H1 (cell line): ENCODE results near the gene OR5F1. TPM values are rescaled to one million over a fixed set of nuclear protein-coding genes. Genes with fewer than 3 reads are reported as not detected.

Experiments used
- CTCF ChIA-PET: fragments of 300-600 bp; sonication (Branson Sonifier 250); formaldehyde crosslinking; loops from one replicate; lab custom pipeline; 2021; ENCODE audit not compliant: partially characterized antibody; lab: Charles Lee
- POLR2A ChIA-PET: fragments of 300-600 bp; sonication (Branson Sonifier 250); formaldehyde crosslinking; loops from one replicate; lab custom pipeline; 2021; ENCODE audit warnings: inconsistent platforms; ENCODE audit not compliant: partially characterized antibody; lab: Charles Lee
- DNase-seq, 2 experiments: peaks; one replicate each; pipeline versions ENCODE4 v3.0.0 to v3.0.0-alpha.2; 2010 to 2022; ENCODE audit warnings: low spot score in 2 of 2, low read depth in 1 of 2, mixed read lengths in 1 of 2
- FAIRE-seq: peaks from 2 replicates; lab custom pipeline; 2011; peaks lifted over from hg19 to GRCh38; lab: Jason Lieb, UNC
- H2AFZ ChIP-seq: 2 replicates; pipeline ENCODE4 v1.8.1; 2012; ENCODE audit warnings: low read length, inconsistent platforms
- H2AK5ac ChIP-seq: 2 replicates; pipeline ENCODE4 v1.6.1; 2013; ENCODE audit warnings: low read depth, low read length
- H2BK120ac ChIP-seq: replicated peaks from 2 replicates; pipeline ENCODE3; 2013; ENCODE audit warnings: low read depth, low read length, inconsistent platforms
- H2BK12ac ChIP-seq: 2 replicates; pipeline ENCODE4 v1.6.1; 2013; ENCODE audit warnings: low read depth, low read length
- H2BK15ac ChIP-seq: 2 replicates; pipeline ENCODE4 v1.6.1; 2013; ENCODE audit warnings: low read length
- H2BK20ac ChIP-seq: 2 replicates; pipeline ENCODE4 v1.6.1; 2013; ENCODE audit warnings: low read length
- H2BK5ac ChIP-seq: 2 replicates; pipeline ENCODE4 v1.6.1; 2013; ENCODE audit warnings: low read depth, low read length
- H3K14ac ChIP-seq: 2 replicates; pipeline ENCODE4 v1.6.1; 2013; ENCODE audit warnings: inconsistent platforms; ENCODE audit not compliant: insufficient read length
- H3K18ac ChIP-seq: 2 replicates; pipeline ENCODE4 v1.6.1; 2013; ENCODE audit warnings: low read length; ENCODE audit errors: extremely low read depth
- H3K23ac ChIP-seq: 2 replicates; pipeline ENCODE4 v1.6.1; 2013; ENCODE audit warnings: inconsistent platforms; ENCODE audit not compliant: insufficient read length
- H3K23me2 ChIP-seq: 2 replicates; pipeline ENCODE4 v1.6.1; 2013; ENCODE audit warnings: low read depth, low read length
- H3K27ac ChIP-seq: 2 replicates; pipeline ENCODE4 v1.6.1; 2011; ENCODE audit warnings: low read depth, low read length, inconsistent platforms
- H3K27me3 ChIP-seq, 4 experiments: replicated peaks in 1 of 4; 1 replicate in 1 of 4; 2 replicates in 3 of 4; pipeline versions ENCODE4 v1.6.1 to v1.8.1; 2011 to 2013; ENCODE audit warnings: low read length in 3 of 4, mild to moderate bottlenecking in 3 of 4, inconsistent platforms in 2 of 4, mixed read lengths in 2 of 4, moderate library complexity in 1 of 4; ENCODE audit not compliant: control insufficient read depth in 3 of 4, insufficient read depth in 3 of 4; ENCODE audit errors: extremely low read depth in 1 of 4
- H3K36me3 ChIP-seq, 4 experiments: 2 replicates each; pipeline versions ENCODE4 v1.6.1 to v1.8.1; 2011 to 2013; ENCODE audit warnings: mild to moderate bottlenecking in 4 of 4, low read length in 3 of 4, moderate library complexity in 2 of 4, control low read depth in 1 of 4, inconsistent platforms in 1 of 4; ENCODE audit not compliant: insufficient read depth in 4 of 4, control insufficient read depth in 2 of 4
- H3K4ac ChIP-seq: replicated peaks from 2 replicates; pipeline ENCODE3; 2013; ENCODE audit warnings: low read length, low read depth, mixed read lengths, inconsistent platforms; ENCODE audit not compliant: insufficient read length
- H3K4me1 ChIP-seq, 4 experiments: replicated peaks in 1 of 4; 1 replicate in 1 of 4; 2 replicates in 3 of 4; pipeline versions ENCODE4 v1.6.1 to v1.8.1; 2011 to 2013; ENCODE audit warnings: low read length in 3 of 4, inconsistent platforms in 2 of 4, mixed read lengths in 1 of 4; ENCODE audit not compliant: insufficient read depth in 4 of 4, control insufficient read depth in 3 of 4
- H3K4me2 ChIP-seq, 2 experiments: 2 replicates each; pipeline versions ENCODE4 v1.6.1 to v1.8.1; 2011 to 2013; ENCODE audit warnings: low read depth in 2 of 2, low read length in 2 of 2, control low read depth in 1 of 2, inconsistent platforms in 1 of 2, mild to moderate bottlenecking in 1 of 2; ENCODE audit not compliant: insufficient read depth in 1 of 2
- H3K4me3 ChIP-seq, 4 experiments: fragments of 200-600, 300-600 bp in 1 of 4; sonication (generic), shearing (Covaris generic), sonication (Bioruptor Twin) in 1 of 4; 2 replicates each; pipeline versions ENCODE4 v1.5.1 to v1.8.1; 2011 to 2016; ENCODE audit warnings: low read length in 4 of 4, low read depth in 3 of 4, control low read depth in 2 of 4, inconsistent platforms in 2 of 4, mild to moderate bottlenecking in 2 of 4, mixed read lengths in 1 of 4, moderate library complexity in 1 of 4; ENCODE audit not compliant: insufficient read depth in 2 of 4; ENCODE audit errors: extremely low read depth in 1 of 4
- H3K56ac ChIP-seq: replicated peaks from 2 replicates; pipeline ENCODE3; 2013; ENCODE audit warnings: low read depth, mild to moderate bottlenecking, mixed read lengths, low read length, inconsistent platforms; ENCODE audit not compliant: insufficient read length
- H3K79me1 ChIP-seq: 2 replicates; pipeline ENCODE4 v1.6.1; 2013; ENCODE audit warnings: low read depth, low read length, control low read depth
- H3K79me2 ChIP-seq, 2 experiments: 2 replicates each; pipeline versions ENCODE4 v1.6.1 to v1.8.1; 2012 to 2013; ENCODE audit warnings: low read length in 2 of 2, mild to moderate bottlenecking in 2 of 2, inconsistent platforms in 1 of 2; ENCODE audit not compliant: insufficient read depth in 2 of 2, control insufficient read depth in 1 of 2
- H3K9ac ChIP-seq, 4 experiments: replicated peaks in 1 of 4; 1 replicate in 1 of 4; 2 replicates in 3 of 4; pipeline versions ENCODE4 v1.6.1 to v1.8.1; 2011 to 2013; ENCODE audit warnings: low read depth in 3 of 4, low read length in 3 of 4, control low read depth in 2 of 4, mild to moderate bottlenecking in 2 of 4, moderate library complexity in 2 of 4, inconsistent platforms in 1 of 4; ENCODE audit errors: extremely low read depth in 1 of 4
- H3K9me3 ChIP-seq, 2 experiments: 2 replicates each; pipeline versions ENCODE4 v1.6.1 to v1.8.1; 2012 to 2013; ENCODE audit warnings: mild to moderate bottlenecking in 2 of 2, moderate library complexity in 2 of 2, control low read depth in 1 of 2, inconsistent platforms in 1 of 2, low read depth in 1 of 2, low read length in 1 of 2, mixed read lengths in 1 of 2; ENCODE audit not compliant: insufficient read depth in 2 of 2
- H4K20me1 ChIP-seq, 2 experiments: replicated peaks in 1 of 2; 2 replicates each; pipeline versions ENCODE3 to v1.8.1; 2011 to 2013; ENCODE audit warnings: inconsistent platforms in 2 of 2, low read length in 2 of 2, mild to moderate bottlenecking in 1 of 2; ENCODE audit not compliant: insufficient read depth in 2 of 2, control insufficient read depth in 1 of 2
- H4K5ac ChIP-seq: 2 replicates; pipeline ENCODE4 v1.6.1; 2013; ENCODE audit warnings: low read length, low read depth, mixed read lengths, inconsistent platforms; ENCODE audit not compliant: insufficient read length
- H4K8ac ChIP-seq: 2 replicates; pipeline ENCODE4 v1.8.0; 2013; ENCODE audit warnings: mild to moderate bottlenecking, moderate library complexity, low read length, inconsistent platforms; ENCODE audit not compliant: insufficient read depth; ENCODE audit errors: extremely low read depth
- H4K91ac ChIP-seq: replicated peaks from 2 replicates; pipeline ENCODE3; 2013; ENCODE audit warnings: low read length, mixed read lengths, inconsistent platforms; ENCODE audit not compliant: insufficient read length
- EGR1 ChIP-seq: IDR thresholded peaks from 2 replicates; pipeline ENCODE4 v1.6.1; 2011; ENCODE audit warnings: low read depth, low read length, borderline replicate concordance
- polyA plus RNA-seq, 7 experiments: library from polyadenylated mRNA; depleted of rRNA in 3 of 7; stranded (reverse) in 5 of 7; unstranded in 2 of 7; fragments of >200 nt in 5 of 7; fragments of 200-250 nt in 2 of 7; gene quantifications; 1 replicate in 5 of 7; 2 replicates in 1 of 7; 4 replicates in 1 of 7; pipeline versions ENCODE4 v1.2.1 to v1.2.3, GENCODE V29; 2011 to 2013; ENCODE audit warnings: missing spikeins in 2 of 7, mixed read lengths in 2 of 7
- total RNA-seq: library from RNA; stranded (reverse); fragmentation: NEBNext Ultra II Directional; extraction: Animal tissue kit (Norgen Biotek cat#: 25700); gene quantifications from 2 replicates; pipeline ENCODE4 v1.2.1, GENCODE V29; 2021
- TF ChIP-seq, protein P1 (sequence below): fragments of 300-600 bp; sonication (generic); IDR thresholded peaks from 2 replicates; pipeline ENCODE4 v1.7.1; 2012; ENCODE audit warnings: low read length, moderate library complexity, mild to moderate bottlenecking, inconsistent platforms; ENCODE audit not compliant: insufficient replicate concordance

The OR5F1 gene
- total and polyA plus RNA-seq, 2 of the 8 experiments (the other 6 are each of a cell fraction or from before 2014, with no cell fraction given): not detected

DNA sequence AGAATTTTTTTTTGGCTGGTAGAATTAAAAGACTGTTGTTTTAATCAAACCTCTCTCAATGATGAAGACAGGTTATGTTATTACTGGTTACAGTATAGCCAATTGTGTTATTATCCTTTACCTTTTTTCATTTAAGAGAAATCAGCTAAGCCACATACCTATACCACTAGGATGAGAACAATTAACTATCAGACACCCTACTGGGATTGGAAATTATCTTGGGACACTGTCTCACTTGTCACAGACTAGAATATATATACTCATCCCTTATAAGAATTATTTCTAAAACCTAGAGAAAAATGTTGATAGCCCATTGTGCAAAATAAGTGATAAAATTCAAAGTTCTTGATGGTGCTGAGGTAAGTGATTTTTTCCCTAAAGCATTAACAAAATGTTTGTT lies 32.9 kb upstream of the OR5F1 start, which contains the start of gene OR5AS1:
Gene OR5AS1 (plus strand): TSS at position 301 of the 400 bp plus-strand sequence. CDS start 2,765 bp downstream, outside the sequence.
- H3K9ac ChIP-seq: no peak within 1 kb of the TSS
- H3K36me3 ChIP-seq: no peaks in the 10 kb centered on the region
- H2BK5ac ChIP-seq: no peak within 1 kb of the TSS
- no peak within 1 kb of the TSS for H2BK12ac ChIP-seq
- no peaks in the 10 kb centered on the region for H3K79me1 ChIP-seq
- H3K14ac ChIP-seq: no peak within 1 kb of the TSS
- no peak within 1 kb of the TSS for H3K23ac ChIP-seq
- H3K4ac ChIP-seq: no peak within 1 kb of the TSS
- no peak for FAIRE-seq
- no peaks in the 10 kb centered on the region for H3K23me2 ChIP-seq
- ChIA-PET CTCF (no interaction called here), POLR2A (no interaction called here)
- H3K4me3 ChIP-seq: no peak within 1 kb of the TSS
- no peak within 1 kb of the TSS for H4K8ac ChIP-seq
- H2AK5ac ChIP-seq: no peak within 1 kb of the TSS
- no peak within 1 kb of the TSS for H2BK20ac ChIP-seq
- no peak within 1 kb of the TSS for H2BK120ac ChIP-seq
- H3K79me2 ChIP-seq: no peaks in the 10 kb centered on the region
- DNase-seq: no peak
- H4K20me1 ChIP-seq: no peaks in the 10 kb centered on the region
- H2AFZ ChIP-seq: no peak within 1 kb of the TSS
- H3K18ac ChIP-seq: no peak within 1 kb of the TSS
- no peaks in the 10 kb centered on the region for H3K4me1 ChIP-seq
- no peak within 1 kb of the TSS for H4K91ac ChIP-seq
- no peaks in the 10 kb centered on the region for H3K9me3 ChIP-seq
- H2BK15ac ChIP-seq: no peak within 1 kb of the TSS
- no peak within 1 kb of the TSS for H4K5ac ChIP-seq
- H3K4me2 ChIP-seq: no peak within 1 kb of the TSS
- H3K27ac ChIP-seq: no peak within 1 kb of the TSS
- H3K27me3 ChIP-seq: no peaks in the 10 kb centered on the region
- H3K56ac ChIP-seq: peak within 1 kb of the TSS; percentile 78
- no peak for TF ChIP-seq EGR1
- TF ChIP-seq, protein P1, sequence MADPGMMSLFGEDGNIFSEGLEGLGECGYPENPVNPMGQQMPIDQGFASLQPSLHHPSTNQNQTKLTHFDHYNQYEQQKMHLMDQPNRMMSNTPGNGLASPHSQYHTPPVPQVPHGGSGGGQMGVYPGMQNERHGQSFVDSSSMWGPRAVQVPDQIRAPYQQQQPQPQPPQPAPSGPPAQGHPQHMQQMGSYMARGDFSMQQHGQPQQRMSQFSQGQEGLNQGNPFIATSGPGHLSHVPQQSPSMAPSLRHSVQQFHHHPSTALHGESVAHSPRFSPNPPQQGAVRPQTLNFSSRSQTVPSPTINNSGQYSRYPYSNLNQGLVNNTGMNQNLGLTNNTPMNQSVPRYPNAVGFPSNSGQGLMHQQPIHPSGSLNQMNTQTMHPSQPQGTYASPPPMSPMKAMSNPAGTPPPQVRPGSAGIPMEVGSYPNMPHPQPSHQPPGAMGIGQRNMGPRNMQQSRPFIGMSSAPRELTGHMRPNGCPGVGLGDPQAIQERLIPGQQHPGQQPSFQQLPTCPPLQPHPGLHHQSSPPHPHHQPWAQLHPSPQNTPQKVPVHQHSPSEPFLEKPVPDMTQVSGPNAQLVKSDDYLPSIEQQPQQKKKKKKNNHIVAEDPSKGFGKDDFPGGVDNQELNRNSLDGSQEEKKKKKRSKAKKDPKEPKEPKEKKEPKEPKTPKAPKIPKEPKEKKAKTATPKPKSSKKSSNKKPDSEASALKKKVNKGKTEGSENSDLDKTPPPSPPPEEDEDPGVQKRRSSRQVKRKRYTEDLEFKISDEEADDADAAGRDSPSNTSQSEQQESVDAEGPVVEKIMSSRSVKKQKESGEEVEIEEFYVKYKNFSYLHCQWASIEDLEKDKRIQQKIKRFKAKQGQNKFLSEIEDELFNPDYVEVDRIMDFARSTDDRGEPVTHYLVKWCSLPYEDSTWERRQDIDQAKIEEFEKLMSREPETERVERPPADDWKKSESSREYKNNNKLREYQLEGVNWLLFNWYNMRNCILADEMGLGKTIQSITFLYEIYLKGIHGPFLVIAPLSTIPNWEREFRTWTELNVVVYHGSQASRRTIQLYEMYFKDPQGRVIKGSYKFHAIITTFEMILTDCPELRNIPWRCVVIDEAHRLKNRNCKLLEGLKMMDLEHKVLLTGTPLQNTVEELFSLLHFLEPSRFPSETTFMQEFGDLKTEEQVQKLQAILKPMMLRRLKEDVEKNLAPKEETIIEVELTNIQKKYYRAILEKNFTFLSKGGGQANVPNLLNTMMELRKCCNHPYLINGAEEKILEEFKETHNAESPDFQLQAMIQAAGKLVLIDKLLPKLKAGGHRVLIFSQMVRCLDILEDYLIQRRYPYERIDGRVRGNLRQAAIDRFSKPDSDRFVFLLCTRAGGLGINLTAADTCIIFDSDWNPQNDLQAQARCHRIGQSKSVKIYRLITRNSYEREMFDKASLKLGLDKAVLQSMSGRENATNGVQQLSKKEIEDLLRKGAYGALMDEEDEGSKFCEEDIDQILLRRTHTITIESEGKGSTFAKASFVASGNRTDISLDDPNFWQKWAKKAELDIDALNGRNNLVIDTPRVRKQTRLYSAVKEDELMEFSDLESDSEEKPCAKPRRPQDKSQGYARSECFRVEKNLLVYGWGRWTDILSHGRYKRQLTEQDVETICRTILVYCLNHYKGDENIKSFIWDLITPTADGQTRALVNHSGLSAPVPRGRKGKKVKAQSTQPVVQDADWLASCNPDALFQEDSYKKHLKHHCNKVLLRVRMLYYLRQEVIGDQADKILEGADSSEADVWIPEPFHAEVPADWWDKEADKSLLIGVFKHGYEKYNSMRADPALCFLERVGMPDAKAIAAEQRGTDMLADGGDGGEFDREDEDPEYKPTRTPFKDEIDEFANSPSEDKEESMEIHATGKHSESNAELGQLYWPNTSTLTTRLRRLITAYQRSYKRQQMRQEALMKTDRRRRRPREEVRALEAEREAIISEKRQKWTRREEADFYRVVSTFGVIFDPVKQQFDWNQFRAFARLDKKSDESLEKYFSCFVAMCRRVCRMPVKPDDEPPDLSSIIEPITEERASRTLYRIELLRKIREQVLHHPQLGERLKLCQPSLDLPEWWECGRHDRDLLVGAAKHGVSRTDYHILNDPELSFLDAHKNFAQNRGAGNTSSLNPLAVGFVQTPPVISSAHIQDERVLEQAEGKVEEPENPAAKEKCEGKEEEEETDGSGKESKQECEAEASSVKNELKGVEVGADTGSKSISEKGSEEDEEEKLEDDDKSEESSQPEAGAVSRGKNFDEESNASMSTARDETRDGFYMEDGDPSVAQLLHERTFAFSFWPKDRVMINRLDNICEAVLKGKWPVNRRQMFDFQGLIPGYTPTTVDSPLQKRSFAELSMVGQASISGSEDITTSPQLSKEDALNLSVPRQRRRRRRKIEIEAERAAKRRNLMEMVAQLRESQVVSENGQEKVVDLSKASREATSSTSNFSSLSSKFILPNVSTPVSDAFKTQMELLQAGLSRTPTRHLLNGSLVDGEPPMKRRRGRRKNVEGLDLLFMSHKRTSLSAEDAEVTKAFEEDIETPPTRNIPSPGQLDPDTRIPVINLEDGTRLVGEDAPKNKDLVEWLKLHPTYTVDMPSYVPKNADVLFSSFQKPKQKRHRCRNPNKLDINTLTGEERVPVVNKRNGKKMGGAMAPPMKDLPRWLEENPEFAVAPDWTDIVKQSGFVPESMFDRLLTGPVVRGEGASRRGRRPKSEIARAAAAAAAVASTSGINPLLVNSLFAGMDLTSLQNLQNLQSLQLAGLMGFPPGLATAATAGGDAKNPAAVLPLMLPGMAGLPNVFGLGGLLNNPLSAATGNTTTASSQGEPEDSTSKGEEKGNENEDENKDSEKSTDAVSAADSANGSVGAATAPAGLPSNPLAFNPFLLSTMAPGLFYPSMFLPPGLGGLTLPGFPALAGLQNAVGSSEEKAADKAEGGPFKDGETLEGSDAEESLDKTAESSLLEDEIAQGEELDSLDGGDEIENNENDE: no peak
